Measurements from ENCODE around the gene FRMD4A.

FRMD4A gene

DNA sequence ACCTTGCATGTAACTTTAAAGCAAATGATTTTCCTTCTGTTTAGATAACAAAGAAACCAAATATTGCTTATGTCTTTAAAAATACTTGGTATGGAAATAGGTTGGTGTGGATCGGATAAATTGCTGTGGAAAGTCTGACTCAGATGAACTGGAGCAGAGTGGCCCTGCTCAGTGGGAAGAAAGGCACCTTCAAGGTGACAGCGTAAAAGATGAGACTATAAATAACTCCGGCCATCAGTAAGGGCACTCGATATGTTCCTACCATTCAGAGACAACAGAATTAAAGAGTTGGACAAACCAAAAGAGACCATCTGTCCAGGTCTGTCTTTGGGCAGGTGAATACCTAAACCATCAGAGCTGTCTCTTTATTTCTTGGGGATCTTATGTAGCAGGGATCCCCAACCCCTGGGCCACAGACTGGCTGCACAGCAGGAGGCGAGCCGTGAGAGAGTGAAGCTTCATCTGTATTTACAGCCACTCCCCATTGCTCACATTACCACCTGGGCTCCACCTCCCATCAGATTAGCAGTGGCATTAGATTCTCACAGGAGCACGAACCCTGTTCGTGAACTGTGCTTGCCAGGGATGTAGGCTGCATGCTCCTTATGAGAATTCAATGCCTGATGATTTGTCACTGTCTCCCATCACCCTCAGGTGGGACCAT lies 386.9 kb downstream of the FRMD4A start:
- Mint-ChIP-seq H3K27ac (peak overlapping the region; percentile 59 to 89 (median 67)), H3K9me3 (peaks cover 2% of the 10 kb centered on the region), H3K4me3 (no peak overlapping the region), H3K4me1 (peaks cover 68% of the 10 kb centered on the region), H3K36me3 (ENCODE audit: low read depth) (peaks cover 11% of the 10 kb centered on the region), H3K27me3 (ENCODE audit: low read depth) (peaks cover 3% of the 10 kb centered on the region)
- TF ChIP-seq, protein P1, sequence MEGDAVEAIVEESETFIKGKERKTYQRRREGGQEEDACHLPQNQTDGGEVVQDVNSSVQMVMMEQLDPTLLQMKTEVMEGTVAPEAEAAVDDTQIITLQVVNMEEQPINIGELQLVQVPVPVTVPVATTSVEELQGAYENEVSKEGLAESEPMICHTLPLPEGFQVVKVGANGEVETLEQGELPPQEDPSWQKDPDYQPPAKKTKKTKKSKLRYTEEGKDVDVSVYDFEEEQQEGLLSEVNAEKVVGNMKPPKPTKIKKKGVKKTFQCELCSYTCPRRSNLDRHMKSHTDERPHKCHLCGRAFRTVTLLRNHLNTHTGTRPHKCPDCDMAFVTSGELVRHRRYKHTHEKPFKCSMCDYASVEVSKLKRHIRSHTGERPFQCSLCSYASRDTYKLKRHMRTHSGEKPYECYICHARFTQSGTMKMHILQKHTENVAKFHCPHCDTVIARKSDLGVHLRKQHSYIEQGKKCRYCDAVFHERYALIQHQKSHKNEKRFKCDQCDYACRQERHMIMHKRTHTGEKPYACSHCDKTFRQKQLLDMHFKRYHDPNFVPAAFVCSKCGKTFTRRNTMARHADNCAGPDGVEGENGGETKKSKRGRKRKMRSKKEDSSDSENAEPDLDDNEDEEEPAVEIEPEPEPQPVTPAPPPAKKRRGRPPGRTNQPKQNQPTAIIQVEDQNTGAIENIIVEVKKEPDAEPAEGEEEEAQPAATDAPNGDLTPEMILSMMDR (IDR thresholded peaks at IDR 0.05; ENCODE audit: unreplicated experiment in 3 of 3), result no peak

DNA sequence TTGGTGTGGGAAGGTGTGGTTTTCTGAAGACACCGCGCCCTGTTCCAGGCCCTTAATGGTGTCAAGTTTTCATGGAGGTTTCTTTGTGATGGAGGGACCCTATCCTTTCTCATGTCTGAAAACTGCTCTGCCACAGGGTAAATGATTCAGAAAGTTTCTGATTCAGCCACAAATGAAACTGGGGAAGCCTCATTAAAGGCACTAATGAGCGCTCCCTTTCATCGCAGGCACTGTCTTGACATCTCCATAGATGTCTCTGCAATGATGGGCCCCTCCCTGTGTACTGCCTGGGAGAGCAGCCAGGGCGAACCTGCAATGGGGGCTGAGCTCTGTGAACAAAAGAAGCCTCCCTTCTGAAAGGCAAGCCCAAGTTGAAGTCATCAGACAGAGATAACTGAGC lies 388.7 kb downstream of the FRMD4A start:
- Mint-ChIP-seq H3K36me3 (ENCODE audit: low read depth) (peaks cover 16% of the 10 kb centered on the region), H3K27me3 (ENCODE audit: low read depth) (peaks cover 3% of the 10 kb centered on the region), H3K4me1 (peaks cover 72% of the 10 kb centered on the region), H3K4me3 (no peak overlapping the region), H3K27ac (peak overlapping the region in 1 of 3 experiments; percentile 58), H3K9me3 (peaks cover 2% of the 10 kb centered on the region)
- TF ChIP-seq, protein P1 (IDR thresholded peaks at IDR 0.05; ENCODE audit: unreplicated experiment in 3 of 3), result no peak

DNA sequence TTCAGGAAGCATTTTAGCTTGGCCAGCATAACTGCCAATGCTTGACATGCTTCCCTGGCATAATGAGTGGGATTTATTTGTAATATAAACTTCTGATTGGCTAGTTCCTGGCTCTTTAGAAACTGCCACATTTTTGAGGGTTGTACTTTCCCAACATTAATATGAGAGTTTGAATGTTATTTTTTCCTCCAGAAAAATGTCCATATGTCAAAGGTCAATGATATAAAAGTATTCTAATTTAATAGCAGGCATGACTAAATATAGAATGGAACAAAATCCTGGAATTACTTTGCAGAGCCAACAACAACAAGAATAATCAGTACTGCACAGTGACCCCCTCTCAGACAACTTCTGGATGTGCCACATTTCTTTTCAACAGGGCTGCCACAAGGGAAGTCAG lies 391.3 kb downstream of the FRMD4A start:
- Mint-ChIP-seq H3K27me3 (ENCODE audit: low read depth) (no peaks in the 10 kb centered on the region), H3K36me3 (ENCODE audit: low read depth) (peaks cover 38% of the 10 kb centered on the region), H3K9me3 (peaks cover 7% of the 10 kb centered on the region), H3K4me3 (no peak overlapping the region), H3K27ac (peak overlapping the region; percentile 37 to 58 (median 49)), H3K4me1 (peaks cover 48% of the 10 kb centered on the region)
- TF ChIP-seq, protein P1 (IDR thresholded peaks at IDR 0.05; ENCODE audit: unreplicated experiment in 3 of 3), result no peak

- no peaks in the 10 kb centered on the region for H3K27me3 Mint-ChIP-seq (ENCODE audit: low read depth)
- no peak overlapping the region for H3K4me3 Mint-ChIP-seq
- peak overlapping the region; percentile 37 to 58 (median 49) for H3K27ac Mint-ChIP-seq
- peaks cover 39% of the 10 kb centered on the region for H3K36me3 Mint-ChIP-seq (ENCODE audit: low read depth)
- H3K4me1 Mint-ChIP-seq, result peaks cover 44% of the 10 kb centered on the region
- TF ChIP-seq, protein P1 (IDR thresholded peaks at IDR 0.05; ENCODE audit: unreplicated experiment in 3 of 3), result no peak
- peaks cover 7% of the 10 kb centered on the region for H3K9me3 Mint-ChIP-seq
Measured at GRCh38 chr10:13938950-13939349, 391.8 kb downstream of the FRMD4A start.

GRCh38 chr10:13936826-13937225 lies 393.9 kb downstream of the FRMD4A start:
- peak overlapping the region in 1 of 3 experiments; percentile 6 for H3K27ac Mint-ChIP-seq
- TF ChIP-seq, protein P1 (IDR thresholded peaks at IDR 0.05; ENCODE audit: unreplicated experiment in 3 of 3), result no peak
- peaks cover 43% of the 10 kb centered on the region for H3K36me3 Mint-ChIP-seq (ENCODE audit: low read depth)
- no peaks in the 10 kb centered on the region for H3K27me3 Mint-ChIP-seq (ENCODE audit: low read depth)
- H3K4me1 Mint-ChIP-seq, result peaks cover 38% of the 10 kb centered on the region
- H3K4me3 Mint-ChIP-seq, result no peak overlapping the region
- H3K9me3 Mint-ChIP-seq, result peaks cover 7% of the 10 kb centered on the region

GRCh38 chr10:13930120-13930519 lies 400.6 kb downstream of the FRMD4A start:
- Mint-ChIP-seq H3K4me1 (peaks cover 42% of the 10 kb centered on the region), H3K9me3 (peaks cover 2% of the 10 kb centered on the region), H3K36me3 (ENCODE audit: low read depth) (peaks cover 10% of the 10 kb centered on the region), H3K4me3 (no peak overlapping the region), H3K27ac (peak overlapping the region in 2 of 3 experiments; percentile 11 to 95), H3K27me3 (ENCODE audit: low read depth) (no peaks in the 10 kb centered on the region)
- TF ChIP-seq, protein P1 (IDR thresholded peaks at IDR 0.05; ENCODE audit: unreplicated experiment in 3 of 3), result no peak

All from nephron (organoid).